H1 (cell line): ENCODE measurements around the gene SPRR4. TPM values are rescaled to one million over a fixed set of nuclear protein-coding genes. Genes with fewer than 3 reads are reported as not detected.

Source experiments
- CTCF ChIA-PET: fragments of 300-600 bp; sonication (Branson Sonifier 250); formaldehyde crosslinking; loops from one replicate; lab custom pipeline; 2021; ENCODE audit not compliant: partially characterized antibody; lab: Charles Lee
- POLR2A ChIA-PET: fragments of 300-600 bp; sonication (Branson Sonifier 250); formaldehyde crosslinking; loops from one replicate; lab custom pipeline; 2021; ENCODE audit warnings: inconsistent platforms; ENCODE audit not compliant: partially characterized antibody; lab: Charles Lee
- DNase-seq, 2 experiments: peaks; one replicate each; pipeline versions ENCODE4 v3.0.0 to v3.0.0-alpha.2; 2010 to 2022; ENCODE audit warnings: low spot score in 2 of 2, low read depth in 1 of 2, mixed read lengths in 1 of 2
- FAIRE-seq: peaks from 2 replicates; lab custom pipeline; 2011; peaks lifted over from hg19 to GRCh38; lab: Jason Lieb, UNC
- H2AFZ ChIP-seq: 2 replicates; pipeline ENCODE4 v1.8.1; 2012; ENCODE audit warnings: low read length, inconsistent platforms
- H2AK5ac ChIP-seq: 2 replicates; pipeline ENCODE4 v1.6.1; 2013; ENCODE audit warnings: low read depth, low read length
- H2BK120ac ChIP-seq: replicated peaks from 2 replicates; pipeline ENCODE3; 2013; ENCODE audit warnings: low read depth, low read length, inconsistent platforms
- H2BK12ac ChIP-seq: 2 replicates; pipeline ENCODE4 v1.6.1; 2013; ENCODE audit warnings: low read depth, low read length
- H2BK15ac ChIP-seq: 2 replicates; pipeline ENCODE4 v1.6.1; 2013; ENCODE audit warnings: low read length
- H2BK20ac ChIP-seq: 2 replicates; pipeline ENCODE4 v1.6.1; 2013; ENCODE audit warnings: low read length
- H2BK5ac ChIP-seq: 2 replicates; pipeline ENCODE4 v1.6.1; 2013; ENCODE audit warnings: low read depth, low read length
- H3K14ac ChIP-seq: 2 replicates; pipeline ENCODE4 v1.6.1; 2013; ENCODE audit warnings: inconsistent platforms; ENCODE audit not compliant: insufficient read length
- H3K18ac ChIP-seq: 2 replicates; pipeline ENCODE4 v1.6.1; 2013; ENCODE audit warnings: low read length; ENCODE audit errors: extremely low read depth
- H3K23ac ChIP-seq: 2 replicates; pipeline ENCODE4 v1.6.1; 2013; ENCODE audit warnings: inconsistent platforms; ENCODE audit not compliant: insufficient read length
- H3K23me2 ChIP-seq: 2 replicates; pipeline ENCODE4 v1.6.1; 2013; ENCODE audit warnings: low read depth, low read length
- H3K27ac ChIP-seq: 2 replicates; pipeline ENCODE4 v1.6.1; 2011; ENCODE audit warnings: low read depth, low read length, inconsistent platforms
- H3K27me3 ChIP-seq, 4 experiments: replicated peaks in 1 of 4; 1 replicate in 1 of 4; 2 replicates in 3 of 4; pipeline versions ENCODE4 v1.6.1 to v1.8.1; 2011 to 2013; ENCODE audit warnings: low read length in 3 of 4, mild to moderate bottlenecking in 3 of 4, inconsistent platforms in 2 of 4, mixed read lengths in 2 of 4, moderate library complexity in 1 of 4; ENCODE audit not compliant: control insufficient read depth in 3 of 4, insufficient read depth in 3 of 4; ENCODE audit errors: extremely low read depth in 1 of 4
- H3K36me3 ChIP-seq, 4 experiments: 2 replicates each; pipeline versions ENCODE4 v1.6.1 to v1.8.1; 2011 to 2013; ENCODE audit warnings: mild to moderate bottlenecking in 4 of 4, low read length in 3 of 4, moderate library complexity in 2 of 4, control low read depth in 1 of 4, inconsistent platforms in 1 of 4; ENCODE audit not compliant: insufficient read depth in 4 of 4, control insufficient read depth in 2 of 4
- H3K4ac ChIP-seq: replicated peaks from 2 replicates; pipeline ENCODE3; 2013; ENCODE audit warnings: low read length, low read depth, mixed read lengths, inconsistent platforms; ENCODE audit not compliant: insufficient read length
- H3K4me1 ChIP-seq, 4 experiments: replicated peaks in 1 of 4; 1 replicate in 1 of 4; 2 replicates in 3 of 4; pipeline versions ENCODE4 v1.6.1 to v1.8.1; 2011 to 2013; ENCODE audit warnings: low read length in 3 of 4, inconsistent platforms in 2 of 4, mixed read lengths in 1 of 4; ENCODE audit not compliant: insufficient read depth in 4 of 4, control insufficient read depth in 3 of 4
- H3K4me2 ChIP-seq, 2 experiments: 2 replicates each; pipeline versions ENCODE4 v1.6.1 to v1.8.1; 2011 to 2013; ENCODE audit warnings: low read depth in 2 of 2, low read length in 2 of 2, control low read depth in 1 of 2, inconsistent platforms in 1 of 2, mild to moderate bottlenecking in 1 of 2; ENCODE audit not compliant: insufficient read depth in 1 of 2
- H3K4me3 ChIP-seq, 4 experiments: fragments of 200-600, 300-600 bp in 1 of 4; sonication (generic), shearing (Covaris generic), sonication (Bioruptor Twin) in 1 of 4; 2 replicates each; pipeline versions ENCODE4 v1.5.1 to v1.8.1; 2011 to 2016; ENCODE audit warnings: low read length in 4 of 4, low read depth in 3 of 4, control low read depth in 2 of 4, inconsistent platforms in 2 of 4, mild to moderate bottlenecking in 2 of 4, mixed read lengths in 1 of 4, moderate library complexity in 1 of 4; ENCODE audit not compliant: insufficient read depth in 2 of 4; ENCODE audit errors: extremely low read depth in 1 of 4
- H3K56ac ChIP-seq: replicated peaks from 2 replicates; pipeline ENCODE3; 2013; ENCODE audit warnings: low read depth, mild to moderate bottlenecking, mixed read lengths, low read length, inconsistent platforms; ENCODE audit not compliant: insufficient read length
- H3K79me1 ChIP-seq: 2 replicates; pipeline ENCODE4 v1.6.1; 2013; ENCODE audit warnings: low read depth, low read length, control low read depth
- H3K79me2 ChIP-seq, 2 experiments: 2 replicates each; pipeline versions ENCODE4 v1.6.1 to v1.8.1; 2012 to 2013; ENCODE audit warnings: low read length in 2 of 2, mild to moderate bottlenecking in 2 of 2, inconsistent platforms in 1 of 2; ENCODE audit not compliant: insufficient read depth in 2 of 2, control insufficient read depth in 1 of 2
- H3K9ac ChIP-seq, 4 experiments: replicated peaks in 1 of 4; 1 replicate in 1 of 4; 2 replicates in 3 of 4; pipeline versions ENCODE4 v1.6.1 to v1.8.1; 2011 to 2013; ENCODE audit warnings: low read depth in 3 of 4, low read length in 3 of 4, control low read depth in 2 of 4, mild to moderate bottlenecking in 2 of 4, moderate library complexity in 2 of 4, inconsistent platforms in 1 of 4; ENCODE audit errors: extremely low read depth in 1 of 4
- H3K9me3 ChIP-seq, 2 experiments: 2 replicates each; pipeline versions ENCODE4 v1.6.1 to v1.8.1; 2012 to 2013; ENCODE audit warnings: mild to moderate bottlenecking in 2 of 2, moderate library complexity in 2 of 2, control low read depth in 1 of 2, inconsistent platforms in 1 of 2, low read depth in 1 of 2, low read length in 1 of 2, mixed read lengths in 1 of 2; ENCODE audit not compliant: insufficient read depth in 2 of 2
- H4K20me1 ChIP-seq, 2 experiments: replicated peaks in 1 of 2; 2 replicates each; pipeline versions ENCODE3 to v1.8.1; 2011 to 2013; ENCODE audit warnings: inconsistent platforms in 2 of 2, low read length in 2 of 2, mild to moderate bottlenecking in 1 of 2; ENCODE audit not compliant: insufficient read depth in 2 of 2, control insufficient read depth in 1 of 2
- H4K5ac ChIP-seq: 2 replicates; pipeline ENCODE4 v1.6.1; 2013; ENCODE audit warnings: low read length, low read depth, mixed read lengths, inconsistent platforms; ENCODE audit not compliant: insufficient read length
- H4K8ac ChIP-seq: 2 replicates; pipeline ENCODE4 v1.8.0; 2013; ENCODE audit warnings: mild to moderate bottlenecking, moderate library complexity, low read length, inconsistent platforms; ENCODE audit not compliant: insufficient read depth; ENCODE audit errors: extremely low read depth
- H4K91ac ChIP-seq: replicated peaks from 2 replicates; pipeline ENCODE3; 2013; ENCODE audit warnings: low read length, mixed read lengths, inconsistent platforms; ENCODE audit not compliant: insufficient read length
- CBX5 ChIP-seq: fragments of 300-800, 300-1000 bp; sonication (generic); IDR thresholded peaks from 2 replicates; pipeline ENCODE4 v1.7.1; 2016; ENCODE audit warnings: antibody characterized with exemption, low read length, low read depth
- EGR1 ChIP-seq: IDR thresholded peaks from 2 replicates; pipeline ENCODE4 v1.6.1; 2011; ENCODE audit warnings: low read depth, low read length, borderline replicate concordance
- GTF2F1 ChIP-seq: IDR thresholded peaks from 2 replicates; pipeline ENCODE4 v1.6.1; 2012; ENCODE audit warnings: low read depth, low read length, improper control_type of control experiment, borderline replicate concordance
- POLR2AphosphoS5 ChIP-seq: IDR thresholded peaks from 2 replicates; pipeline ENCODE4 v1.6.1; 2011; ENCODE audit warnings: low read depth, low read length
- SP2 ChIP-seq: IDR thresholded peaks from 2 replicates; pipeline ENCODE4 v1.6.1; 2012; ENCODE audit warnings: mild to moderate bottlenecking, low read length, inconsistent platforms
- USF2 ChIP-seq: IDR thresholded peaks from 2 replicates; pipeline ENCODE4 v1.6.1; 2011; ENCODE audit warnings: low read length, improper control_type of control experiment
- WGBS, 2 experiments: shearing (Covaris generic) in 1 of 2; methylation state at CpG; one replicate each; pipeline versions ENCODE4 v1.1.6 to v1.1.7; 2013 to 2015; ENCODE audit warnings: low lambda C conversion rate in 2 of 2, mixed read lengths in 2 of 2, inconsistent platforms in 1 of 2, low coverage in 1 of 2, missing lambda C conversion rate in 1 of 2; ENCODE audit not compliant: insufficient replicate concordance in 2 of 2, insufficient coverage in 1 of 2, insufficient read length in 1 of 2; ENCODE audit errors: extremely low coverage in 1 of 2, missing lambda C conversion rate in 1 of 2; 5-methylcytosine and 5-hydroxymethylcytosine counted together
- polyA plus RNA-seq, 7 experiments: library from polyadenylated mRNA; depleted of rRNA in 3 of 7; stranded (reverse) in 5 of 7; unstranded in 2 of 7; fragments of >200 nt in 5 of 7; fragments of 200-250 nt in 2 of 7; gene quantifications; 1 replicate in 5 of 7; 2 replicates in 1 of 7; 4 replicates in 1 of 7; pipeline versions ENCODE4 v1.2.1 to v1.2.3, GENCODE V29; 2011 to 2013; ENCODE audit warnings: missing spikeins in 2 of 7, mixed read lengths in 2 of 7
- total RNA-seq: library from RNA; stranded (reverse); fragmentation: NEBNext Ultra II Directional; extraction: Animal tissue kit (Norgen Biotek cat#: 25700); gene quantifications from 2 replicates; pipeline ENCODE4 v1.2.1, GENCODE V29; 2021
- TF ChIP-seq, protein P1 (sequence below): IDR thresholded peaks from 2 replicates; pipeline ENCODE4 v1.6.1; 2012; ENCODE audit warnings: inconsistent platforms
- TF ChIP-seq, protein P2 (sequence below), 3 experiments: IDR thresholded peaks; 1 replicate in 2 of 3; 2 replicates in 1 of 3; pipeline versions ENCODE4 v1.5.1 to v1.6.1; 2011; ENCODE audit warnings: low read length in 3 of 3, mild to moderate bottlenecking in 3 of 3, inconsistent platforms in 2 of 3, low read depth in 1 of 3, moderate library complexity in 1 of 3; ENCODE audit not compliant: insufficient read depth in 1 of 3; ENCODE audit errors: control extremely low read depth in 1 of 3

The SPRR4 gene
- total and polyA plus RNA-seq, 2 of the 8 experiments (the other 6 are each of a cell fraction or from before 2014, with no cell fraction given) = not detected

- Histone ChIP-seq H3K4me3 (no peak overlapping the region), H3K14ac (no peak overlapping the region), H2BK12ac (no peak overlapping the region), H3K9me3 (no peaks in the 10 kb centered on the region), H2BK20ac (no peak overlapping the region), H3K79me1 (no peaks in the 10 kb centered on the region), H3K4me2 (no peak overlapping the region), H3K79me2 (no peaks in the 10 kb centered on the region), H3K27ac (no peak overlapping the region), H4K91ac (no peak overlapping the region), H3K9ac (no peak overlapping the region), H2BK120ac (no peak overlapping the region), H2BK15ac (no peak overlapping the region), H2AFZ (no peak overlapping the region), H3K18ac (no peak overlapping the region), H3K4me1 (no peaks in the 10 kb centered on the region), H2AK5ac (no peak overlapping the region), H4K8ac (no peak overlapping the region), H3K27me3 (no peaks in the 10 kb centered on the region), H2BK5ac (no peak overlapping the region), H4K20me1 (no peaks in the 10 kb centered on the region), H3K23me2 (no peaks in the 10 kb centered on the region; the same call in 1 of the 2 replicates), H4K5ac (no peak overlapping the region), H3K56ac (no peak overlapping the region), H3K36me3 (no peaks in the 10 kb centered on the region), H3K23ac (no peak overlapping the region), H3K4ac (no peak overlapping the region)
- POLR2A ChIA-PET = no interaction called here
- CTCF ChIA-PET = interaction anchor here (0.7 to 7.9 kb wide), 18 partner anchors 9 to 264 kb away, joined by 3 to 114 read pairs (median 3); no protein-coding TSS in a partner anchor
- FAIRE-seq (no peak), DNase-seq (no peak)
- WGBS, 2 experiments = 91% methylated on average over 10 of the region's 10 CpGs; no CpG with 5 or more reads in 1 of the 2 experiments
- TF ChIP-seq EGR1 (no peak), CBX5 (no peak), GTF2F1 (no peak), SP2 (no peak), USF2 (no peak), POLR2AphosphoS5 (no peak)
- TF ChIP-seq, protein P1, sequence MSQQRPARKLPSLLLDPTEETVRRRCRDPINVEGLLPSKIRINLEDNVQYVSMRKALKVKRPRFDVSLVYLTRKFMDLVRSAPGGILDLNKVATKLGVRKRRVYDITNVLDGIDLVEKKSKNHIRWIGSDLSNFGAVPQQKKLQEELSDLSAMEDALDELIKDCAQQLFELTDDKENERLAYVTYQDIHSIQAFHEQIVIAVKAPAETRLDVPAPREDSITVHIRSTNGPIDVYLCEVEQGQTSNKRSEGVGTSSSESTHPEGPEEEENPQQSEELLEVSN = no peak
- TF ChIP-seq, protein P2, sequence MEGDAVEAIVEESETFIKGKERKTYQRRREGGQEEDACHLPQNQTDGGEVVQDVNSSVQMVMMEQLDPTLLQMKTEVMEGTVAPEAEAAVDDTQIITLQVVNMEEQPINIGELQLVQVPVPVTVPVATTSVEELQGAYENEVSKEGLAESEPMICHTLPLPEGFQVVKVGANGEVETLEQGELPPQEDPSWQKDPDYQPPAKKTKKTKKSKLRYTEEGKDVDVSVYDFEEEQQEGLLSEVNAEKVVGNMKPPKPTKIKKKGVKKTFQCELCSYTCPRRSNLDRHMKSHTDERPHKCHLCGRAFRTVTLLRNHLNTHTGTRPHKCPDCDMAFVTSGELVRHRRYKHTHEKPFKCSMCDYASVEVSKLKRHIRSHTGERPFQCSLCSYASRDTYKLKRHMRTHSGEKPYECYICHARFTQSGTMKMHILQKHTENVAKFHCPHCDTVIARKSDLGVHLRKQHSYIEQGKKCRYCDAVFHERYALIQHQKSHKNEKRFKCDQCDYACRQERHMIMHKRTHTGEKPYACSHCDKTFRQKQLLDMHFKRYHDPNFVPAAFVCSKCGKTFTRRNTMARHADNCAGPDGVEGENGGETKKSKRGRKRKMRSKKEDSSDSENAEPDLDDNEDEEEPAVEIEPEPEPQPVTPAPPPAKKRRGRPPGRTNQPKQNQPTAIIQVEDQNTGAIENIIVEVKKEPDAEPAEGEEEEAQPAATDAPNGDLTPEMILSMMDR (IDR thresholded peaks at IDR 0.05; ENCODE audit: control extremely low read depth in 1 of 3, insufficient read depth in 1 of 3, low read depth in 1 of 3, low read length in 3 of 3) = no peak
These were observed 10.5 kb upstream of the SPRR4 start for GRCh38 chr1:152959801-152960451.
